Sigmoid colon (tissue), 7 donors: ENCODE results near the gene PRADC1. TPM values are rescaled to one million over a fixed set of nuclear protein-coding genes. Genes with fewer than 3 reads are reported as not detected.

Experiments
- DNase-seq: peaks from one replicate; pipeline ENCODE4 v3.0.0-alpha.2; 2019
- H3K27ac ChIP-seq, 4 donors: fragments of 200-600 bp; sonication (generic); one replicate each; pipeline ENCODE4 v1.5.1; 2016 to 2019; ENCODE audit warnings: mild to moderate bottlenecking in 1 of 4
- H3K27me3 ChIP-seq, 3 donors: fragments of 200-600 bp; sonication (generic); one replicate each; pipeline ENCODE4 v1.5.1; 2019; ENCODE audit warnings: mild to moderate bottlenecking in 1 of 3
- H3K36me3 ChIP-seq, 4 donors: fragments of 200-600 bp; sonication (generic); one replicate each; pipeline ENCODE4 v1.5.1; 2016 to 2019
- H3K4me1 ChIP-seq, 4 donors: fragments of 200-600 bp; sonication (generic); one replicate each; pipeline ENCODE4 v1.5.1; 2017 to 2019
- H3K4me3 ChIP-seq, 4 donors: fragments of 200-600 bp; sonication (generic); one replicate each; pipeline ENCODE4 v1.5.1; 2017 to 2019; ENCODE audit warnings: mild to moderate bottlenecking in 2 of 4, moderate library complexity in 1 of 4
- H3K9me3 ChIP-seq, 4 donors: fragments of 200-600 bp in 3 of 4; sonication (generic) in 3 of 4; one replicate each; pipeline versions ENCODE4 v1.5.1 to v1.6.1; 2013 to 2019
- CTCF ChIP-seq, 4 experiments: fragments of 450-650 bp in 3 of 4; fragments of 200-600 bp in 1 of 4; IDR thresholded peaks; one replicate each; pipeline ENCODE4 v1.5.1; 2016 to 2019; ENCODE audit warnings: antibody characterized with exemption in 4 of 4, mild to moderate bottlenecking in 3 of 4, moderate library complexity in 2 of 4
- EP300 ChIP-seq, 4 donors: sonication (generic); formaldehyde crosslinking; IDR thresholded peaks; one replicate each; pipeline ENCODE4 v1.6.1; 2017; ENCODE audit warnings: antibody characterized with exemption in 4 of 4
- POLR2A ChIP-seq, 2 donors: fragments of 450-650 bp; IDR thresholded peaks; one replicate each; pipeline ENCODE4 v1.6.1; 2016; ENCODE audit warnings: antibody characterized with exemption in 2 of 2, mild to moderate bottlenecking in 2 of 2, moderate library complexity in 2 of 2
- POLR2AphosphoS5 ChIP-seq, 4 donors: sonication (generic); formaldehyde crosslinking; IDR thresholded peaks; one replicate each; pipeline ENCODE4 v1.6.1; 2017; ENCODE audit warnings: antibody characterized with exemption in 4 of 4
- WGBS, 2 donors: extraction: QIAGEN DNeasy Blood & Tissue Kit; methylation state at CpG; one replicate each; pipeline ENCODE4 v1.1.7; 2013; 5-methylcytosine and 5-hydroxymethylcytosine counted together
- intact Hi-C: fragments of 100-400 bp; cut with DNase I; formaldehyde crosslinking; loops from one replicate; pipeline ENCODE4 v1.15.1; 2023
- polyA plus RNA-seq, 3 donors: library from polyadenylated mRNA; stranded (reverse); fragments of 200-250 nt; gene quantifications; one replicate each; pipeline ENCODE4 v1.2.3, GENCODE V29; 2013
- total RNA-seq, 4 donors: library from RNA; depleted of rRNA; stranded (reverse); fragments of >200 nt; gene quantifications; one replicate each; pipeline ENCODE4 v1.1.0, GENCODE V29; 2016
- donor health status: healthy with polysubstance abuse.
- donor health status: Bipolar disorder and iron deficiency.
- donor health status: healthy.

Gene PRADC1
- total and polyA plus RNA-seq, 7 donors, result 27.7 to 68.1 (median 42.3) TPM

- Histone ChIP-seq H3K27me3 (no peaks in the 10 kb centered on the region), H3K9me3 (no peaks in the 10 kb centered on the region), H3K4me3 (no peak overlapping the region), H3K27ac (no peak overlapping the region), H3K4me1 (no peaks in the 10 kb centered on the region), H3K36me3 (peaks cover 12 to 21% (median 20%) of the 10 kb centered on the region in 4 donors)
- TF ChIP-seq CTCF (IDR thresholded peaks at IDR 0.05) (no peak), POLR2A (IDR thresholded peaks at IDR 0.05) (no peak), POLR2AphosphoS5 (IDR thresholded peaks at IDR 0.05) (no peak), EP300 (IDR thresholded peaks at IDR 0.05) (no peak)
- intact Hi-C loops, result no loop called here
- no peak for DNase-seq
- 49 to 62% methylated on average over 10 of the region's 10 CpGs for WGBS, 2 donors
Measured at GRCh38 chr2:73257425-73258125, 24.5 kb upstream of the PRADC1 start.

- H3K9me3 ChIP-seq, result no peaks in the 10 kb centered on the region
- DNase-seq, result no peak
- H3K27ac ChIP-seq, result no peak overlapping the region
- H3K4me3 ChIP-seq, result no peak overlapping the region
- no peaks in the 10 kb centered on the region for H3K4me1 ChIP-seq
- no peak for TF ChIP-seq CTCF (IDR thresholded peaks at IDR 0.05)
- TF ChIP-seq POLR2A (IDR thresholded peaks at IDR 0.05), result no peak
- TF ChIP-seq POLR2AphosphoS5 (IDR thresholded peaks at IDR 0.05), result no peak
- no peak for TF ChIP-seq EP300 (IDR thresholded peaks at IDR 0.05)
- intact Hi-C loops, result no loop called here
- WGBS, 2 donors, result 92 to 96% methylated on average over 2 of the region's 2 CpGs
- no peaks in the 10 kb centered on the region for H3K27me3 ChIP-seq
- H3K36me3 ChIP-seq, result peaks cover 13 to 27% (median 24%) of the 10 kb centered on the region in 4 donors
Measured at GRCh38 chr2:73257021-73257420, 24.0 kb upstream of the PRADC1 start.

GRCh38 chr2:73256618-73256922 lies 23.5 kb upstream of the PRADC1 start:
- Histone ChIP-seq H3K4me3 (no peak overlapping the region), H3K9me3 (no peaks in the 10 kb centered on the region), H3K27ac (no peak overlapping the region), H3K4me1 (no peaks in the 10 kb centered on the region), H3K27me3 (no peaks in the 10 kb centered on the region), H3K36me3 (peaks cover 16 to 31% (median 28%) of the 10 kb centered on the region in 4 donors)
- no peak for TF ChIP-seq CTCF (IDR thresholded peaks at IDR 0.05)
- no peak for TF ChIP-seq POLR2AphosphoS5 (IDR thresholded peaks at IDR 0.05)
- no peak for TF ChIP-seq POLR2A (IDR thresholded peaks at IDR 0.05)
- TF ChIP-seq EP300 (IDR thresholded peaks at IDR 0.05), result no peak
- intact Hi-C loops, result no loop called here
- no peak for DNase-seq
- 92% methylated on average over 1 of the region's 1 CpG for WGBS, 2 donors

GRCh38 chr2:73255907-73256617 lies 23.0 kb upstream of the PRADC1 start:
- TF ChIP-seq EP300 (IDR thresholded peaks at IDR 0.05), result no peak
- TF ChIP-seq CTCF (IDR thresholded peaks at IDR 0.05), result no peak
- no peak for TF ChIP-seq POLR2A (IDR thresholded peaks at IDR 0.05)
- no peak for TF ChIP-seq POLR2AphosphoS5 (IDR thresholded peaks at IDR 0.05)
- no peak overlapping the region for H3K27ac ChIP-seq
- no peaks in the 10 kb centered on the region for H3K4me1 ChIP-seq
- H3K27me3 ChIP-seq, result no peaks in the 10 kb centered on the region
- no peak for DNase-seq
- no peaks in the 10 kb centered on the region for H3K9me3 ChIP-seq
- H3K4me3 ChIP-seq, result no peak overlapping the region
- 76 to 77% methylated on average over 5 of the region's 5 CpGs for WGBS, 2 donors
- intact Hi-C loops, result no loop called here
- H3K36me3 ChIP-seq, result peaks cover 21 to 36% (median 33%) of the 10 kb centered on the region in 4 donors
